Gastroesophageal sphincter (tissue), 3 donors: ENCODE data around the gene EVC.

ENCODE experiments used
- EP300 ChIP-seq: sonication (generic); formaldehyde crosslinking; IDR thresholded peaks from one replicate; pipeline ENCODE4 v1.6.1; 2017; ENCODE audit warnings: antibody characterized with exemption, mild to moderate bottlenecking
- POLR2AphosphoS5 ChIP-seq: sonication (generic); formaldehyde crosslinking; IDR thresholded peaks from one replicate; pipeline ENCODE4 v1.6.1; 2017; ENCODE audit warnings: antibody characterized with exemption
- TF ChIP-seq, protein P1 (sequence below), 4 experiments: fragments of 200-600 bp in 2 of 4; fragments of 450-650 bp in 2 of 4; sonication (generic) in 1 of 4; IDR thresholded peaks; one replicate each; pipeline ENCODE4 v1.5.1; 2017 to 2019; ENCODE audit warnings: antibody characterized with exemption in 4 of 4, mild to moderate bottlenecking in 2 of 4, moderate library complexity in 2 of 4

- TF ChIP-seq POLR2AphosphoS5, result no peak
- TF ChIP-seq, protein P1, sequence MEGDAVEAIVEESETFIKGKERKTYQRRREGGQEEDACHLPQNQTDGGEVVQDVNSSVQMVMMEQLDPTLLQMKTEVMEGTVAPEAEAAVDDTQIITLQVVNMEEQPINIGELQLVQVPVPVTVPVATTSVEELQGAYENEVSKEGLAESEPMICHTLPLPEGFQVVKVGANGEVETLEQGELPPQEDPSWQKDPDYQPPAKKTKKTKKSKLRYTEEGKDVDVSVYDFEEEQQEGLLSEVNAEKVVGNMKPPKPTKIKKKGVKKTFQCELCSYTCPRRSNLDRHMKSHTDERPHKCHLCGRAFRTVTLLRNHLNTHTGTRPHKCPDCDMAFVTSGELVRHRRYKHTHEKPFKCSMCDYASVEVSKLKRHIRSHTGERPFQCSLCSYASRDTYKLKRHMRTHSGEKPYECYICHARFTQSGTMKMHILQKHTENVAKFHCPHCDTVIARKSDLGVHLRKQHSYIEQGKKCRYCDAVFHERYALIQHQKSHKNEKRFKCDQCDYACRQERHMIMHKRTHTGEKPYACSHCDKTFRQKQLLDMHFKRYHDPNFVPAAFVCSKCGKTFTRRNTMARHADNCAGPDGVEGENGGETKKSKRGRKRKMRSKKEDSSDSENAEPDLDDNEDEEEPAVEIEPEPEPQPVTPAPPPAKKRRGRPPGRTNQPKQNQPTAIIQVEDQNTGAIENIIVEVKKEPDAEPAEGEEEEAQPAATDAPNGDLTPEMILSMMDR (IDR thresholded peaks at IDR 0.05), result no peak
- no peak for TF ChIP-seq EP300
These were observed 76.3 kb downstream of the EVC start for GRCh38 chr4:5787311-5787710.
